GM19455 (cell line): ENCODE measurements around the gene FAAH.

ENCODE experiments used
- ATAC-seq: cut with Tn5 transposase; IDR thresholded peaks from one replicate; pipeline ENCODE4 v1.9.1; 2021; ENCODE audit not compliant: unreplicated experiment

FAAH gene

GRCh38 chr1:46448109-46448911, 54.2 kb downstream of the FAAH start:
- no peak for ATAC-seq

GRCh38 chr1:46449223-46450159, 55.4 kb downstream of the FAAH start:
- ATAC-seq = no peak

- ATAC-seq = no peak
Observed at GRCh38 chr1:46450160-46450517, 56.0 kb downstream of the FAAH start.

GRCh38 chr1:46451948-46452930, 58.1 kb downstream of the FAAH start:
- no peak for ATAC-seq

- ATAC-seq = no peak
Observed at GRCh38 chr1:46452931-46453325, 58.8 kb downstream of the FAAH start.

- ATAC-seq = no peak
Observed at GRCh38 chr1:46453449-46453848, 59.3 kb downstream of the FAAH start.

GRCh38 chr1:46455951-46456350, 61.8 kb downstream of the FAAH start:
- no peak for ATAC-seq

- no peak for ATAC-seq
Observed at GRCh38 chr1:46456411-46456963, 62.4 kb downstream of the FAAH start.

GRCh38 chr1:46457178-46457577, 63.1 kb downstream of the FAAH start:
- no peak for ATAC-seq

GRCh38 chr1:46458190-46458589, 64.1 kb downstream of the FAAH start:
- no peak for ATAC-seq

GRCh38 chr1:46458846-46459245, 64.7 kb downstream of the FAAH start:
- ATAC-seq = no peak

GRCh38 chr1:46459315-46459714, 65.2 kb downstream of the FAAH start:
- ATAC-seq = no peak

GRCh38 chr1:46461017-46461808, 67.1 kb downstream of the FAAH start:
- no peak for ATAC-seq

- no peak for ATAC-seq
Observed at GRCh38 chr1:46461809-46462448, 67.8 kb downstream of the FAAH start.
